Adrenal gland (tissue), 12 donors: ENCODE results near the gene FARS2. TPM values are rescaled to one million over a fixed set of nuclear protein-coding genes. Genes with fewer than 3 reads are reported as not detected.

Source experiments
- DNase-seq, 7 donors: peaks; one replicate each; pipeline ENCODE4 v3.0.0-alpha.2; 2019 to 2020
- H3K27ac ChIP-seq, 5 donors: fragments of 200-600 bp; sonication (generic) in 4 of 5; 1 replicate in 3 of 5; 2 replicates in 2 of 5; pipeline versions ENCODE4 v1.5.1 to v1.8.0; 2016 to 2020; ENCODE audit warnings: mild to moderate bottlenecking in 1 of 5
- H3K27me3 ChIP-seq: fragments of 200-600 bp; 2 replicates; pipeline ENCODE4 v1.8.0; 2021
- H3K36me3 ChIP-seq, 2 donors: fragments of 200-600 bp; replicated peaks in 1 of 2; 1 replicate in 1 of 2; 2 replicates in 1 of 2; pipeline versions ENCODE4 v1.5.1 to v1.8.0; 2018 to 2022
- H3K4me1 ChIP-seq, 2 donors: fragments of 200-600 bp; replicated peaks in 1 of 2; 1 replicate in 1 of 2; 2 replicates in 1 of 2; pipeline versions ENCODE4 v1.5.1 to v1.8.0; 2018 to 2021
- H3K4me3 ChIP-seq, 4 donors: fragments of 200-600 bp; sonication (generic) in 3 of 4; one replicate each; pipeline ENCODE4 v1.5.1; 2016 to 2018
- H3K9me3 ChIP-seq, 3 donors: fragments of 200-600 bp; sonication (generic) in 1 of 3; replicated peaks in 1 of 3; 1 replicate in 2 of 3; 2 replicates in 1 of 3; pipeline versions ENCODE4 v1.5.1 to v1.8.0; 2016 to 2021
- POLR2A ChIP-seq, 2 donors: fragments of 450-650 bp; IDR thresholded peaks; one replicate each; pipeline ENCODE4 v1.6.1; 2017; ENCODE audit warnings: antibody characterized with exemption in 2 of 2, mild to moderate bottlenecking in 2 of 2, moderate library complexity in 1 of 2
- WGBS, 4 donors: extraction: QIAGEN DNeasy Blood & Tissue Kit in 2 of 4; methylation state at CpG; one replicate each; pipeline versions ENCODE4 v1.1.5 to v1.1.7; 2013 to 2017; 5-methylcytosine and 5-hydroxymethylcytosine counted together
- intact Hi-C, 2 donors: fragments of 100-400 bp; cut with DNase I; formaldehyde crosslinking; loops; one replicate each; pipeline versions ENCODE4 v1.14.1 to v1.15.0; 2022 to 2023
- polyA plus RNA-seq, 3 donors: library from polyadenylated mRNA; stranded (reverse); fragments of 200-250 nt in 2 of 3; fragments of 350-450 nt in 1 of 3; fragmentation: Illumina TruSeq in 1 of 3; extraction: RNeasy Lipid Tissue Mini Kit (QIAGEN cat#74804) in 1 of 3; gene quantifications; one replicate each; pipeline ENCODE4 v1.2.3, GENCODE V29; 2013 to 2014
- total RNA-seq, 9 donors: library from RNA; depleted of rRNA in 4 of 9; stranded (reverse); fragments of >200 nt in 4 of 9; fragments of 120-200 nt in 1 of 9; fragmentation: NEBNext Ultra II Directional in 1 of 9; extraction: Animal tissue kit (Norgen Biotek cat#: 25700) in 1 of 9; gene quantifications; one replicate each; pipeline versions ENCODE4 v1.1.0 to v1.2.4, GENCODE V29; 2013 to 2023
- TF ChIP-seq, protein P1 (sequence below), 6 experiments: fragments of 450-650 bp in 4 of 6; fragments of 200-600 bp in 2 of 6; sonication (generic) in 1 of 6; IDR thresholded peaks; 1 replicate in 5 of 6; 2 replicates in 1 of 6; pipeline versions ENCODE4 v1.5.1 to v1.8.0; 2016 to 2021; ENCODE audit warnings: antibody characterized with exemption in 6 of 6, mild to moderate bottlenecking in 2 of 6, moderate library complexity in 1 of 6
- donor health status: healthy with polysubstance abuse.
- donor health status: Bipolar disorder and iron deficiency.
- donor health status: DM: yes; HTN: yes; CAD: no.
- donor health status: DM: no; HTN: no; CAD: no.
- donor health status: DM: no; HTN: no; CAD: no.
- donor health status: DM: yes; HTN: yes; CAD: no.

The FARS2 gene
- total and polyA plus RNA-seq, 12 donors = 7.2 to 55.2 (median 19.8) TPM

DNA sequence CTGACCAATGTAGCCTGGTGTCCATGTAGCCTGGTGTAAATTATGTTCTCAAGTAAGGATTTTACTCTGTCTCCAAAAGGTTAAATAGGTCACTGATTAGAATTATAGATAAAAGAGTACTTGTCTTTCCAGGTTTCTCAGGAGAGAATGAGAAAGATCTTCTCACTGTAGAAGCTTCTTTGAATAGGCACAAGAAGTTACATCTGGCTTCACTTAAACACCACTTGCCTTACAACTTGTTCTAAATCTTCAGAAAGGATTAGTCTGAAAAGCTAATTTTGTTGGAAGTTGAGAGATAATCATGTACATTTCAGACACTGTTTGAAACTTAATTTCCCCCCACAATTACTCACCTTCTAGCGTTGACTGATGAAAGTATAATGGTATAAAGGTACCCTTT lies 275.3 kb downstream of the FARS2 start:
- Histone ChIP-seq H3K4me3 (no peak overlapping the region), H3K36me3 (no peaks in the 10 kb centered on the region), H3K27me3 (no peaks in the 10 kb centered on the region), H3K9me3 (no peaks in the 10 kb centered on the region), H3K4me1 (no peaks in the 10 kb centered on the region), H3K27ac (no peak overlapping the region)
- DNase-seq = no peak
- intact Hi-C loops = no loop called here
- 82 to 100% (median 91%) methylated on average over 1 of the region's 1 CpG for WGBS, 4 donors
- no peak for TF ChIP-seq POLR2A (IDR thresholded peaks at IDR 0.05)
- TF ChIP-seq, protein P1, sequence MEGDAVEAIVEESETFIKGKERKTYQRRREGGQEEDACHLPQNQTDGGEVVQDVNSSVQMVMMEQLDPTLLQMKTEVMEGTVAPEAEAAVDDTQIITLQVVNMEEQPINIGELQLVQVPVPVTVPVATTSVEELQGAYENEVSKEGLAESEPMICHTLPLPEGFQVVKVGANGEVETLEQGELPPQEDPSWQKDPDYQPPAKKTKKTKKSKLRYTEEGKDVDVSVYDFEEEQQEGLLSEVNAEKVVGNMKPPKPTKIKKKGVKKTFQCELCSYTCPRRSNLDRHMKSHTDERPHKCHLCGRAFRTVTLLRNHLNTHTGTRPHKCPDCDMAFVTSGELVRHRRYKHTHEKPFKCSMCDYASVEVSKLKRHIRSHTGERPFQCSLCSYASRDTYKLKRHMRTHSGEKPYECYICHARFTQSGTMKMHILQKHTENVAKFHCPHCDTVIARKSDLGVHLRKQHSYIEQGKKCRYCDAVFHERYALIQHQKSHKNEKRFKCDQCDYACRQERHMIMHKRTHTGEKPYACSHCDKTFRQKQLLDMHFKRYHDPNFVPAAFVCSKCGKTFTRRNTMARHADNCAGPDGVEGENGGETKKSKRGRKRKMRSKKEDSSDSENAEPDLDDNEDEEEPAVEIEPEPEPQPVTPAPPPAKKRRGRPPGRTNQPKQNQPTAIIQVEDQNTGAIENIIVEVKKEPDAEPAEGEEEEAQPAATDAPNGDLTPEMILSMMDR (IDR thresholded peaks at IDR 0.05) = no peak

DNA sequence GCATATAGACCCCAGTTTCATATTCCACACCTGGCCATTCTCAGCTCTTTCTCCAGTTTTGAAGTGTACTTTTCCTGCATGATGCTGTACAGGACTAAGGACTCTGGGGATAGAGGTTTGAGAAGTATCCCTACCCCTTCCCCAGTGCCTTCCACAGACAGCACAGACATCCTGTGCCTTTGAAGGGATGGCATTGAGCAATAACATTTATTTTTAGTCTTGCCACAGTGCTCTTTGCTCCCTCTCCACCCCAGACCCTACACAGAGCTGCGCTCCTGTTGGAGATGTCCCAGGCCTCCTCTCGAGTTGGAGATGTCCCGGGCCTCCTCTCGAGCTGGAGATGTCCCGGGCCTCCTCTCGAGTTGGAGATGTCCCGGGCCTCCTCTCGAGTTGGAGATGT lies 275.8 kb downstream of the FARS2 start:
- no peak for DNase-seq
- peak overlapping the region in 1 of 5 donors; percentile 29 for H3K27ac ChIP-seq
- no peaks in the 10 kb centered on the region for H3K27me3 ChIP-seq
- no peaks in the 10 kb centered on the region for H3K4me1 ChIP-seq
- H3K9me3 ChIP-seq = no peaks in the 10 kb centered on the region
- TF ChIP-seq, protein P1 (IDR thresholded peaks at IDR 0.05) = no peak
- TF ChIP-seq POLR2A (IDR thresholded peaks at IDR 0.05) = no peak
- intact Hi-C loops = no loop called here
- H3K4me3 ChIP-seq = no peak overlapping the region
- H3K36me3 ChIP-seq = no peaks in the 10 kb centered on the region
- WGBS, 4 donors = 91 to 97% (median 95%) methylated on average over 4 to 8 of the region's 8 CpGs

DNA sequence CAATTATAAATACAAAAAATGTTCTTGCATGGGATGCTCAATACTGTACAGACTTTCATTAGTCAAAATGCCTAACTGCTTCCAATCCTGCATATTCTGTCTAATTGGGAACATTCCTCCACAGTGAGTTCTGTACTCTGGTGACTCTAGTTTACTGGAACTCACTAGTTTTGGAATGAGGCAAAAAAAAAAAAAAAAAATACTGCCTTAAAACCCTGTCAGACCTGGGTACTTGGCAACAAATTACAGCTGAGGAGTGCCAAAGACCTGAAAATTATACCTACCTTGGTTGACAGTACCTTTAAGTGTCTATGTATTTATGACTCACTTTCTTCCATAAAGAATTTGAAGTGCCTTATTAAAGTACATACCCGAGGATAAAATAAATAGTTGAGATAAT lies 276.7 kb downstream of the FARS2 start:
- Histone ChIP-seq H3K4me3 (no peak overlapping the region), H3K27ac (no peak overlapping the region), H3K9me3 (no peaks in the 10 kb centered on the region), H3K4me1 (no peaks in the 10 kb centered on the region), H3K36me3 (no peaks in the 10 kb centered on the region), H3K27me3 (no peaks in the 10 kb centered on the region)
- intact Hi-C loops = no loop called here
- DNase-seq = no peak
- TF ChIP-seq, protein P1 (IDR thresholded peaks at IDR 0.05) = no peak
- TF ChIP-seq POLR2A (IDR thresholded peaks at IDR 0.05) = no peak
- 59 to 77% (median 64%) methylated on average over 1 of the region's 1 CpG for WGBS, 4 donors

DNA sequence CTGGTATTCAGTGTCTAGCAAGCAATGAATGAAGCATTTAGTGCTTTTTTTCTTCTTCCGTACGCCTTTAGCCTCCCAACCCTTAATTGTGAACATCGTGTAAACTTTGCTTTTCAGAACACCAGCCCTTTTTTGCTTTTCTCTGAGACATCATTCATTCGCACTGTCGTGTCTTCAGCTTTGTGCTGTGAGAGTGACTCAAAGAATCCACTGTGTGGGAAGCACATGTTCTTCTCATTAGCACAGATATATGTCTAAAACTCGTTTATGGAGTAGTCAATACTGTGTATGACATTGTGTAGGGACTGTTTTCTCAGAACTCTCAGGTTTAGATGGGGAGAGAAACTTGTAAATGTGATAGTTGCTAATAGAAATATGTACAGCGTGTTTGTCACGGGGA lies 279.1 kb downstream of the FARS2 start:
- 86 to 90% (median 89%) methylated on average over 8 of the region's 8 CpGs for WGBS, 4 donors
- no peaks in the 10 kb centered on the region for H3K4me1 ChIP-seq

More for the DNA sequence above, 279.1 kb downstream of the FARS2 start:
- Histone ChIP-seq H3K36me3 (no peaks in the 10 kb centered on the region), H3K4me3 (no peak overlapping the region), H3K27me3 (no peaks in the 10 kb centered on the region), H3K27ac (no peak overlapping the region), H3K9me3 (no peaks in the 10 kb centered on the region)
- no peak for DNase-seq
- TF ChIP-seq, protein P1 (IDR thresholded peaks at IDR 0.05) = no peak
- no peak for TF ChIP-seq POLR2A (IDR thresholded peaks at IDR 0.05)
- intact Hi-C loops = no loop called here
